B cell (primary cell): ENCODE measurements around the gene NKD2. TPM values are rescaled to one million over a fixed set of nuclear protein-coding genes. Genes with fewer than 3 reads are reported as not detected.

Experiments used
- ATAC-seq: fragments of 200-7000 bp; cut with Tn5 transposase; one replicate; pipeline ENCODE4 v1.10.0; 2021; ENCODE audit warnings: low read depth, mild to moderate bottlenecking, moderate number of reproducible peaks, moderate library complexity
- CTCF ChIA-PET: fragments of 350-600 bp; sonication (Branson Sonifier 250); formaldehyde crosslinking; loops from one replicate; lab custom pipeline; 2021; ENCODE audit warnings: antibody characterized with exemption, inconsistent platforms; lab: Charles Lee
- POLR2A ChIA-PET: fragments of 350-600 bp; sonication (Branson Sonifier 250); formaldehyde crosslinking; loops from one replicate; lab custom pipeline; 2021; ENCODE audit warnings: antibody characterized with exemption; lab: Charles Lee
- DNase-seq: peaks from one replicate; pipeline ENCODE4 v3.0.0; 2013
- H2AFZ ChIP-seq: 2 replicates; pipeline ENCODE4 v1.6.1; 2012; ENCODE audit warnings: mild to moderate bottlenecking, low read depth, low read length; ENCODE audit not compliant: insufficient read depth, poor library complexity, severe bottlenecking
- H3K27ac ChIP-seq, 2 donors: 1 replicate in 1 of 2; 2 replicates in 1 of 2; pipeline ENCODE4 v1.5.1; 2012 to 2013; ENCODE audit warnings: low read length in 2 of 2, mild to moderate bottlenecking in 2 of 2, moderate library complexity in 1 of 2
- H3K27me3 ChIP-seq, 4 experiments: fragments of 200-600 bp in 1 of 4; sonication (generic) in 1 of 4; replicated peaks in 1 of 4; 1 replicate in 2 of 4; 2 replicates in 2 of 4; pipeline versions ENCODE4 v1.6.1 to v1.7.0; 2013 to 2016; ENCODE audit warnings: low read length in 3 of 4, mild to moderate bottlenecking in 2 of 4, mixed read lengths in 1 of 4, moderate library complexity in 1 of 4; ENCODE audit not compliant: insufficient read depth in 4 of 4, control insufficient read depth in 3 of 4; ENCODE audit errors: control extremely low read depth in 1 of 4
- H3K36me3 ChIP-seq, 2 experiments: replicated peaks in 1 of 2; 1 replicate in 1 of 2; 2 replicates in 1 of 2; pipeline versions ENCODE4 v1.6.1 to v1.7.1; 2013; ENCODE audit warnings: low read length in 1 of 2; ENCODE audit not compliant: insufficient read depth in 2 of 2, control insufficient read depth in 1 of 2; ENCODE audit errors: control extremely low read depth in 1 of 2, extremely low read depth in 1 of 2
- H3K4me1 ChIP-seq, 2 donors: fragments of 200-600 bp in 1 of 2; sonication (generic) in 1 of 2; 1 replicate in 1 of 2; 2 replicates in 1 of 2; pipeline versions ENCODE4 v1.5.1 to v1.6.1; 2013 to 2017; ENCODE audit warnings: low read length in 2 of 2; ENCODE audit not compliant: control insufficient read depth in 2 of 2, insufficient read depth in 2 of 2
- H3K4me2 ChIP-seq: replicated peaks from 2 replicates; pipeline ENCODE3; 2012; ENCODE audit warnings: mild to moderate bottlenecking, low read depth, low read length; ENCODE audit not compliant: poor library complexity, severe bottlenecking
- H3K4me3 ChIP-seq, 5 experiments: fragments of 200-600 bp in 1 of 5; sonication (generic) in 1 of 5; 1 replicate in 3 of 5; 2 replicates in 2 of 5; pipeline versions ENCODE4 v1.5.1 to v1.7.0; 2011 to 2016; ENCODE audit warnings: low read length in 4 of 5, mild to moderate bottlenecking in 4 of 5, low read depth in 2 of 5, control low read depth in 1 of 5, moderate library complexity in 1 of 5; ENCODE audit not compliant: insufficient read depth in 1 of 5; ENCODE audit errors: control extremely low read depth in 1 of 5, extremely low read depth in 1 of 5
- H3K79me2 ChIP-seq: fragments of 200-600 bp; sonication (generic); one replicate; pipeline ENCODE4 v1.6.0; 2016; ENCODE audit warnings: low read length; ENCODE audit not compliant: control insufficient read depth, insufficient read depth
- H3K9ac ChIP-seq: fragments of 200-600 bp; sonication (generic); 2 replicates; pipeline ENCODE4 v1.6.1; 2017; ENCODE audit warnings: mild to moderate bottlenecking, low read length, moderate library complexity
- H3K9me3 ChIP-seq, 3 donors: one replicate each; pipeline versions ENCODE4 v1.6.1 to v1.7.1; 2013; ENCODE audit warnings: low read length in 2 of 3; ENCODE audit not compliant: control insufficient read depth in 2 of 3, insufficient read depth in 1 of 3; ENCODE audit errors: control extremely low read depth in 1 of 3
- H4K20me1 ChIP-seq: 2 replicates; pipeline ENCODE4 v1.6.0; 2012; ENCODE audit warnings: mild to moderate bottlenecking, low read length; ENCODE audit not compliant: insufficient read depth, control insufficient read depth, poor library complexity, severe bottlenecking
- H3K27ac Mint-ChIP-seq: one replicate; pipeline ENCODE4 v1.8.0; 2021; ENCODE audit warnings: mixed read lengths
- H3K27me3 Mint-ChIP-seq: one replicate; pipeline ENCODE4 v1.8.0; 2021; ENCODE audit warnings: mixed read lengths
- H3K4me1 Mint-ChIP-seq: one replicate; pipeline ENCODE4 v1.8.0; 2021; ENCODE audit warnings: mixed read lengths
- H3K4me3 Mint-ChIP-seq: one replicate; pipeline ENCODE4 v1.8.0; 2021; ENCODE audit warnings: mixed read lengths
- H3K9me3 Mint-ChIP-seq: one replicate; pipeline ENCODE4 v1.8.0; 2022; ENCODE audit warnings: mixed read lengths; ENCODE audit not compliant: insufficient read depth
- CTCF ChIP-seq: fragments of 200-600 bp; IDR thresholded peaks from one replicate; pipeline ENCODE4 v1.8.0; 2022; ENCODE audit warnings: antibody characterized with exemption, mild to moderate bottlenecking
- EZH2 ChIP-seq: IDR thresholded peaks from 2 replicates; pipeline ENCODE4 v1.6.1; 2012; ENCODE audit warnings: borderline replicate concordance, low read depth, mild to moderate bottlenecking, moderate library complexity, low read length; ENCODE audit not compliant: insufficient read depth, poor library complexity, severe bottlenecking
- WGBS: methylation state at CpG from one replicate; pipeline ENCODE4 v1.1.5; 2013; ENCODE audit warnings: missing lambda C conversion rate; ENCODE audit not compliant: insufficient coverage; 5-methylcytosine and 5-hydroxymethylcytosine counted together
- intact Hi-C: fragments of 100-400 bp; cut with micrococcal nuclease; formaldehyde crosslinking; loops from one replicate; pipeline ENCODE4 v1.10.0; 2022
- polyA plus RNA-seq: library from polyadenylated mRNA; depleted of rRNA; stranded (reverse); fragments of >200 nt; gene quantifications from 2 replicates; pipeline ENCODE4 v1.2.3, GENCODE V29; 2012
- total RNA-seq, 2 donors: library from RNA; stranded (reverse); fragments of 120-200 nt in 1 of 2; gene quantifications; 1 replicate in 1 of 2; 2 replicates in 1 of 2; pipeline versions ENCODE4 v1.2.3 to v1.2.4, GENCODE V29; 2013 to 2022

NKD2 gene
- total and polyA plus RNA-seq, 2 donors (not counting 1 experiment from before 2014, with no cell fraction given), result 0.12 to 0.34 TPM

- no peak overlapping the region for H3K4me3 ChIP-seq
- H3K4me2 ChIP-seq, result no peak overlapping the region
- no peaks in the 10 kb centered on the region for H3K36me3 ChIP-seq
- no peaks in the 10 kb centered on the region for H3K79me2 ChIP-seq
- H4K20me1 ChIP-seq, result no peaks in the 10 kb centered on the region
- no peaks in the 10 kb centered on the region for H3K4me1 ChIP-seq
- H3K9ac ChIP-seq, result no peak overlapping the region
- Mint-ChIP-seq H3K9me3 (no peaks in the 10 kb centered on the region), H3K4me1 (no peaks in the 10 kb centered on the region), H3K27me3 (peaks cover 6% of the 10 kb centered on the region), H3K27ac (no peak overlapping the region), H3K4me3 (no peak overlapping the region)
- H3K9me3 ChIP-seq, result peaks cover 0 to 2% (median 0%) of the 10 kb centered on the region in 3 donors
- DNase-seq (no peak), ATAC-seq (no peak)
- H2AFZ ChIP-seq, result no peak overlapping the region
- ChIA-PET CTCF (no interaction called here), POLR2A (no interaction called here)
- intact Hi-C loops, result no loop called here
- H3K27me3 ChIP-seq, result peaks cover 0 to 17% (median under 1%) of the 10 kb centered on the region in 4 experiments
- TF ChIP-seq CTCF (no peak), EZH2 (no peak)
- H3K27ac ChIP-seq, result no peak overlapping the region
- WGBS, result 88% methylated on average over 40 of the region's 40 CpGs
Observed at GRCh38 chr5:1027631-1028441, 19.2 kb downstream of the NKD2 start.
